ENCODE results near the gene RNF8. TPM values are rescaled to one million over a fixed set of nuclear protein-coding genes. Genes with fewer than 3 reads are reported as not detected.

RNF8 gene
- total and polyA plus RNA-seq, 9 of the 15 experiments (the other 6 are each of a cell fraction or from before 2014, with no cell fraction given), result 10.6 to 47.0 (median 37.5) TPM

- no peak for TF ChIP-seq RBM15 (IDR thresholded peaks at IDR 0.05; ENCODE audit: insufficient read depth, low read length)
- peak; percentile 39 for TF ChIP-seq PHF20 (IDR thresholded peaks at IDR 0.05; ENCODE audit: partially characterized antibody)
- no peak for TF ChIP-seq ZSCAN32 (CRISPR knock-in tag; IDR thresholded peaks at IDR 0.05)
- TF ChIP-seq HDGF (IDR thresholded peaks at IDR 0.05), result 0 out of 2 replicates have a peak, but pooled peaks have one; percentile 5
- TF ChIP-seq THRA (IDR thresholded peaks at IDR 0.05), result no peak
- TF ChIP-seq ZNF668 (CRISPR knock-in tag; IDR thresholded peaks at IDR 0.05), result no peak
- no peak for TF ChIP-seq BRF1 (IDR thresholded peaks at IDR 0.05; ENCODE audit: borderline replicate concordance, extremely low read depth, insufficient read length)
- peak; percentile 88 for TF ChIP-seq ELF1 (tag; IDR thresholded peaks at IDR 0.05)
- no peak for TF ChIP-seq ZNF655 (CRISPR knock-in tag; IDR thresholded peaks at IDR 0.05)
- no peak for TF ChIP-seq ZNF134 (CRISPR knock-in tag; conservative IDR thresholded peaks at IDR 0.05)
- TF ChIP-seq ZNF75A (CRISPR knock-in tag; IDR thresholded peaks at IDR 0.05), result no peak
- peak; percentile 100 for TF ChIP-seq TFAP4 (CRISPR knock-in tag; IDR thresholded peaks at IDR 0.05; ENCODE audit: borderline replicate concordance)
- no peak for TF ChIP-seq HNRNPUL1 (IDR thresholded peaks at IDR 0.05; ENCODE audit: low read length)
- TF ChIP-seq ZNF282 (CRISPR knock-in tag; IDR thresholded peaks at IDR 0.05), result no peak
- TF ChIP-seq ZNF12 (CRISPR knock-in tag; IDR thresholded peaks at IDR 0.05), result 0 out of 2 replicates have a peak, but pooled peaks have one; percentile 17
- TF ChIP-seq THRB (CRISPR knock-in tag; conservative IDR thresholded peaks at IDR 0.05), result peak; percentile 85
- TF ChIP-seq ZBTB5 (IDR thresholded peaks at IDR 0.05), result no peak
- TF ChIP-seq DNMT1 (IDR thresholded peaks at IDR 0.05), result no peak
- TF ChIP-seq ZNF140 (CRISPR knock-in tag; IDR thresholded peaks at IDR 0.05), result no peak
- TF ChIP-seq GTF2F1 (IDR thresholded peaks at IDR 0.05; ENCODE audit: low read depth, low read length), result no peak
- no peak; the same call in 1 of the 2 replicates for TF ChIP-seq ZNF274 (IDR thresholded peaks at IDR 0.05; ENCODE audit: borderline replicate concordance, low read depth, low read length)
- 0 out of 2 replicates have a peak, but pooled peaks have one; percentile 57 for TF ChIP-seq ZBED1 (IDR thresholded peaks at IDR 0.05)
These were observed 39.2 kb upstream of the RNF8 start (continued) for GRCh38 chr6:37314487-37315156.
